Measurements from ENCODE around the gene TMEM43. TPM values are rescaled to one million over a fixed set of nuclear protein-coding genes. Genes with fewer than 3 reads are reported as not detected.

The TMEM43 gene
- total and polyA plus RNA-seq, 2 of the 13 experiments (the other 11 are each of a cell fraction or from before 2014, with no cell fraction given): 48.9 to 50.5 TPM

DNA sequence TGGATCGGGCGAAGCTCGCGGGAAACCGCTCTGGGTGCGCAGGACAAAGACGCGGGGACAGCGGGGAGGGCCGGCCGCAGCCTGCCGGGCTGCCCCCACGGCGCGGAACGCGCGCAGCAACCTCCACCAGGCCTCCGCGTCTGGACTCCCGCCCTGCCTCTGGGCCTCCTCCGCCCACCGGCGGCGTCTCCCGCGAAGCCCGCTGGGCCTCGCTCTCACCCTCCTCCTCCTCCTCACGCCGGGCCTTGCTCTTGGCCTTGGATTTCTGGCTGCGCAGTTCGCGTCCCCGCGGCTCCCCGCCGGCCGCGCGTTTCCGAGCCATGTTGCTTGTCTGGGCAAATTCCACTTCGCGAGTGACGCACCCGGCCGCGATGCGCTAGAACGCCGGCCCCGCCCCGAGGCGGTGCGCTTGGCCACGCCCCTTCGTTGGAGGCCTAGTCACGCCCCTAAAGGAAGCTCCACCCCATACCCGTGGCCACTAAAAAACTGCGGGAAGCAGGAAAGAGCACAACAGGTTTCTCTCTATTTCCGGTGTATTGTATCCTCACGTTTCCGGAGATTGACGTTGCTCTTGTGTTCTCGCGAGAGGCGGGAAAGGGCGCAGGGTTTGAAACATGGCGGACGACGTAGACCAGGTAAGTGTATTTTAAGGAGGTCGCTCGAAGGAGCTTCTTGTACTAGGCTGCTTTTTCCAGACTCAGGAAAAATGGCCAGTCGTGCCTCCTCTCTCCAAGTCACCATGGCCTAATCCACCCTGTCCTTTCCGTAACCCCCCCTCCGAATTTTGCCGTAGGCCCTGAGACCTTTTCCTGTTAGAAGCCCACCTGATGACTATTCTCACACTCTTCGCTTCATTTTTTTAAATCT is 53.6 kb downstream of the TMEM43 start, which contains the start of the genes LSM3 and XPC (continued):
- TF ChIP-seq, protein P1, sequence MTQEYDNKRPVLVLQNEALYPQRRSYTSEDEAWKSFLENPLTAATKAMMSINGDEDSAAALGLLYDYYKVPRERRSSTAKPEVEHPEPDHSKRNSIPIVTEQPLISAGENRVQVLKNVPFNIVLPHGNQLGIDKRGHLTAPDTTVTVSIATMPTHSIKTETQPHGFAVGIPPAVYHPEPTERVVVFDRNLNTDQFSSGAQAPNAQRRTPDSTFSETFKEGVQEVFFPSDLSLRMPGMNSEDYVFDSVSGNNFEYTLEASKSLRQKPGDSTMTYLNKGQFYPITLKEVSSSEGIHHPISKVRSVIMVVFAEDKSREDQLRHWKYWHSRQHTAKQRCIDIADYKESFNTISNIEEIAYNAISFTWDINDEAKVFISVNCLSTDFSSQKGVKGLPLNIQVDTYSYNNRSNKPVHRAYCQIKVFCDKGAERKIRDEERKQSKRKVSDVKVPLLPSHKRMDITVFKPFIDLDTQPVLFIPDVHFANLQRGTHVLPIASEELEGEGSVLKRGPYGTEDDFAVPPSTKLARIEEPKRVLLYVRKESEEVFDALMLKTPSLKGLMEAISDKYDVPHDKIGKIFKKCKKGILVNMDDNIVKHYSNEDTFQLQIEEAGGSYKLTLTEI (CRISPR knock-in tag; conservative IDR thresholded peaks at IDR 0.05): no peak
- TF ChIP-seq ATM (IDR thresholded peaks at IDR 0.05; ENCODE audit: borderline replicate concordance) (no peak), AGO2 (optimal IDR thresholded peaks at IDR 0.05; ENCODE audit: low read depth, low read length) (peak; percentile 91), FOXA3 (CRISPR knock-in tag; IDR thresholded peaks at IDR 0.05) (peak; percentile 33), HMGA1 (CRISPR knock-in tag; conservative IDR thresholded peaks at IDR 0.05) (no peak), ZNF530 (CRISPR knock-in tag; IDR thresholded peaks at IDR 0.05; ENCODE audit: low read depth) (no peak), SMARCE1 (IDR thresholded peaks at IDR 0.05; ENCODE audit: borderline replicate concordance) (no peak), ZNF83 (CRISPR knock-in tag; IDR thresholded peaks at IDR 0.05; ENCODE audit: borderline replicate concordance) (no peak), ZNF7 (CRISPR knock-in tag; IDR thresholded peaks at IDR 0.05) (no peak), MYC (CRISPR knock-in tag; IDR thresholded peaks at IDR 0.05; ENCODE audit: borderline replicate concordance) (peak; percentile 88; the same call in 1 of the 2 replicates), ZNF569 (CRISPR knock-in tag; IDR thresholded peaks at IDR 0.05; ENCODE audit: borderline replicate concordance) (no peak), ZEB1 (IDR thresholded peaks at IDR 0.05; ENCODE audit: insufficient replicate concordance, low read depth) (peak; percentile 65), HNRNPL (IDR thresholded peaks at IDR 0.05; ENCODE audit: low read depth, low read length) (peak; percentile 50; the same call in 1 of the 2 replicates), ATAD3A (CRISPR knock-in tag; IDR thresholded peaks at IDR 0.05) (no peak), HNRNPUL1 (IDR thresholded peaks at IDR 0.05; ENCODE audit: low read depth, low read length) (no peak), CC2D1A (CRISPR knock-in tag; IDR thresholded peaks at IDR 0.05) (no peak), ZFP36L1 (CRISPR knock-in tag; IDR thresholded peaks at IDR 0.05) (peak; percentile 12; the same call in 1 of the 2 replicates), JDP2 (CRISPR knock-in tag; IDR thresholded peaks at IDR 0.05; ENCODE audit: borderline replicate concordance) (no peak; the same call in 1 of the 2 replicates)
- TF ChIP-seq, protein P2, sequence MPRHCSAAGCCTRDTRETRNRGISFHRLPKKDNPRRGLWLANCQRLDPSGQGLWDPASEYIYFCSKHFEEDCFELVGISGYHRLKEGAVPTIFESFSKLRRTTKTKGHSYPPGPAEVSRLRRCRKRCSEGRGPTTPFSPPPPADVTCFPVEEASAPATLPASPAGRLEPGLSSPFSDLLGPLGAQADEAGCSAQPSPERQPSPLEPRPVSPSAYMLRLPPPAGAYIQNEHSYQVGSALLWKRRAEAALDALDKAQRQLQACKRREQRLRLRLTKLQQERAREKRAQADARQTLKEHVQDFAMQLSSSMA (CRISPR knock-in tag; IDR thresholded peaks at IDR 0.05): peak; percentile 73; the same call in 1 of the 2 replicates
- TF ChIP-seq, protein P3, sequence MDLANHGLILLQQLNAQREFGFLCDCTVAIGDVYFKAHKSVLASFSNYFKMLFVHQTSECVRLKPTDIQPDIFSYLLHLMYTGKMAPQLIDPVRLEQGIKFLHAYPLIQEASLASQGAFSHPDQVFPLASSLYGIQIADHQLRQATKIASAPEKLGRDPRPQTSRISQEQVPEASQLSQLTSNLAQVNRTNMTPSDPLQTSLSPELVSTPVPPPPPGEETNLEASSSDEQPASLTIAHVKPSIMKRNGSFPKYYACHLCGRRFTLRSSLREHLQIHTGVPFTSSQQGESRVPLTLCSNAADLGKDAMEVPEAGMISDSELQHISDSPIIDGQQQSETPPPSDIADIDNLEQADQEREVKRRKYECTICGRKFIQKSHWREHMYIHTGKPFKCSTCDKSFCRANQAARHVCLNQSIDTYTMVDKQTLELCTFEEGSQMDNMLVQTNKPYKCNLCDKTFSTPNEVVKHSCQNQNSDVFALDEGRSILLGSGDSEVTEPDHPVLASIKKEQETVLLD (CRISPR knock-in tag; IDR thresholded peaks at IDR 0.05; ENCODE audit: low read depth): 0 out of 2 replicates have a peak, but pooled peaks have one; percentile 32
- TF ChIP-seq, protein P4, sequence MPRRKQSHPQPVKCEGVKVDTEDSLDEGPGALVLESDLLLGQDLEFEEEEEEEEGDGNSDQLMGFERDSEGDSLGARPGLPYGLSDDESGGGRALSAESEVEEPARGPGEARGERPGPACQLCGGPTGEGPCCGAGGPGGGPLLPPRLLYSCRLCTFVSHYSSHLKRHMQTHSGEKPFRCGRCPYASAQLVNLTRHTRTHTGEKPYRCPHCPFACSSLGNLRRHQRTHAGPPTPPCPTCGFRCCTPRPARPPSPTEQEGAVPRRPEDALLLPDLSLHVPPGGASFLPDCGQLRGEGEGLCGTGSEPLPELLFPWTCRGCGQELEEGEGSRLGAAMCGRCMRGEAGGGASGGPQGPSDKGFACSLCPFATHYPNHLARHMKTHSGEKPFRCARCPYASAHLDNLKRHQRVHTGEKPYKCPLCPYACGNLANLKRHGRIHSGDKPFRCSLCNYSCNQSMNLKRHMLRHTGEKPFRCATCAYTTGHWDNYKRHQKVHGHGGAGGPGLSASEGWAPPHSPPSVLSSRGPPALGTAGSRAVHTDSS (CRISPR knock-in tag; conservative IDR thresholded peaks at IDR 0.05): no peak
- TF ChIP-seq, protein P5, sequence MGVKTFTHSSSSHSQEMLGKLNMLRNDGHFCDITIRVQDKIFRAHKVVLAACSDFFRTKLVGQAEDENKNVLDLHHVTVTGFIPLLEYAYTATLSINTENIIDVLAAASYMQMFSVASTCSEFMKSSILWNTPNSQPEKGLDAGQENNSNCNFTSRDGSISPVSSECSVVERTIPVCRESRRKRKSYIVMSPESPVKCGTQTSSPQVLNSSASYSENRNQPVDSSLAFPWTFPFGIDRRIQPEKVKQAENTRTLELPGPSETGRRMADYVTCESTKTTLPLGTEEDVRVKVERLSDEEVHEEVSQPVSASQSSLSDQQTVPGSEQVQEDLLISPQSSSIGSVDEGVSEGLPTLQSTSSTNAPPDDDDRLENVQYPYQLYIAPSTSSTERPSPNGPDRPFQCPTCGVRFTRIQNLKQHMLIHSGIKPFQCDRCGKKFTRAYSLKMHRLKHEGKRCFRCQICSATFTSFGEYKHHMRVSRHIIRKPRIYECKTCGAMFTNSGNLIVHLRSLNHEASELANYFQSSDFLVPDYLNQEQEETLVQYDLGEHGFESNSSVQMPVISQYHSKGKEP (CRISPR knock-in tag; IDR thresholded peaks at IDR 0.05): no peak
